NCI-H187 (cell line): ENCODE results near the gene CACNA1B.
"Not testable (repeated sequence)": the region's sequence is repeated elsewhere in the genome, so short reads cannot be mapped to it uniquely, and the experiment has no call there.

Source experiments
- DNase-seq, 2 experiments: peaks; one replicate each; lab custom pipeline; 2025; lab: John Stamatoyannopoulos, UW

CACNA1B gene

GRCh38 chr9:138117101-138117750 is 239.6 kb downstream of the CACNA1B start:
- DNase-seq = no peak

GRCh38 chr9:138117836-138118235 is 240.3 kb downstream of the CACNA1B start:
- DNase-seq = no peak

DNA sequence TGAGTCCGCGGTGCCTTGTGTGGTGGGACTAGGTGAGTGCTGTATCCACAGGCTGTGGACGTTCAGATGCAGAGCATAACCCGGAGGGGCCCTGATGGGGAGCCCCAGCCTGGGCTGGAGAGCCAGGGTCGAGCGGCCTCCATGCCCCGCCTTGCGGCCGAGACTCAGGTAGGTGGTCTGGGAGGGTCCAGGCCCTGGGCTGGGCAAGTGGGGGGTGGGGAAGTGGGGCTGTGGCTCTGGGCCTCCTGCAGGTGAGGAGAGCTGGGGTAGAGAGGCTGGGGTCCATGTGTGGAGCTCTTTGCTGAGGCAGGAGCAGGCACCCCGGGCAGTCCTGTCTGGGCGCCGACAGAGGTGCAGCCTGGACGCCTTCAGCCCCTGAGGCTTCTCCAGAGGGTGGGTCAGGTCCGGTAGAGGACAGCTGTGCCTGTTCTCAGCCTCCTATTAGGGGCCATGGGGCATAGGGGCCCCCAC is 241.1 kb downstream of the CACNA1B start:
- no peak for DNase-seq

DNA sequence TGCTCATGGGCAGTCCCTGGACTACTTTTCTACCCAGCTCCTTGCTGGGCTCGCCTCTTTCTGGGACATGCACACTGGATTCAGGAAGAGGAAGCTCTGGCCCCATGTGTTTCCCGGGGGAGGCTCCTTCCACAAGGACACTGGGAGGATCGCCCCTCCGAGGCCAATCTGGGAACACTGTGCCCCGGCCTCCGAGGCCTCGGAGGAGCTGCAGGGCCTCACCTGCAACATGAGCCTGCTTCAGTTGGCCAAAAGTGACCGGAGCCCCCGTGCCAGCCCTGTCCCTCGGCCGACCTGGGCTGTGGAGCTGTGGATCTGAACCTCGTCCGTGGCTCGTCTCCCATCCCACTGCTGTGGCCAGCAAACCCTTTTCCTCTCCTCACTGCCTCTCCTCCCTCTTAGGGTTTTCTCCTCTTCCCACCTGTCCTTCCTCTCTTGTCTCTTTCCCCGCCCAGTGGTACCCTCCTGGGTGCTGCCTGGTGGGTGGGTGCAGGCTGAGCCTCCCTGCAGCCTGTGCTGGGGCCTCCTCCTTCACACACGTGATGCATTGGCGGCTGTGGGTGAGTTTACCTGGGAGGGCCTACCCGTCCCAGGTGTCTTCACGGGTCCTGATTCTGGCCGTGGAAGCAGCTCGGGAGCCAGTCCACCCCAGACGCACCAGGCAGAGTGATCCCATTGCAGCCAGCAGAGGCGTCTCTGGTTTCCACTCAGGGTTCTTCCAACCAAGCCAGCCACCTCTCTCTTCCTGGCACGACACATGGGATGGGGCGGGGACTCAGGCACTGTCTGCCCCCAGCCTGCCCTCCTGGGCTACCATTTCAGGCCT is 241.8 kb downstream of the CACNA1B start:
- DNase-seq = no peak

- DNase-seq = no peak
These were observed 242.5 kb downstream of the CACNA1B start for GRCh38 chr9:138120072-138120471.

GRCh38 chr9:138120511-138121437 is 243.2 kb downstream of the CACNA1B start:
- DNase-seq = no peak

GRCh38 chr9:138121438-138122050 is 244.0 kb downstream of the CACNA1B start:
- DNase-seq = no peak

- no peak for DNase-seq
These were observed 244.6 kb downstream of the CACNA1B start for GRCh38 chr9:138122201-138122600.

DNA sequence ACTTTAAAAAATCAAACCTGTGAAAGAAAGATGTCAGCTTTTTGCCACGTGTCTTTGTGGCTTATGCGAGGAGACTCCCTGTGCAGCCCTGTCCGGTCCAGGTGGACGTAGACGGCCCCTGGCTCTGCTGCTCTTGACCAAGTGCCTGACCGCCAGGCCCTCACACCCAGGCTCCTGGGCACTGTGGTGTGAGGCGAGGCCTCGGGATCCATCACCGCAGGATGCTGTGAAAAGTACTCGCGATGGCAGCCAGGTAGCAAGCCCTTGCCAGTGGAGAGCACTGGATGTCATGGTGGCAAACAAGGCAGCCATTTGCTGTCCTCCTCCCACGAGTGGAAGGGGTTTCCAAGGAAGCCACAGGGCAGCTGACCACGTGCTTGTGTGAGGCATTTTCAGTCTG is 245.1 kb downstream of the CACNA1B start:
- DNase-seq = no peak

DNA sequence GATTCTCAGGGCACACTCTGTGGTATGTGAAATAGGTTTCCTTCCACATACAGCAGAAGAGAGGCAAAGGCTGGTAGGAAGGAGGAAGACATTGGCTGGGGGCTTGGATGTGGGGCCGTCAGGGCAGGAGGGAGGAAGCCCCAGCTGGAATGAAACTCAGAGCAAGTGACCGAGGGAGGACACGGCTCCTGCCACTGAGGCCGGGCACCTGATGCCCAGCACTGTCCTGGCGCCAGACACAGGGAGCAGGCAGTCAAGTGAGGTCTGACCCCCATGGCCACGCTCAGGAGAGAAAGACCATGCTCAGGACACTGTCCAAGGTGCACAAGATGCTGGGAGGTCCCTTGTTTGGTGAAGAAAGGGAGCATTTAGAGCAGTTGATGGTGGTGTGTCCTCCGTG is 245.5 kb downstream of the CACNA1B start:
- DNase-seq = no peak

DNA sequence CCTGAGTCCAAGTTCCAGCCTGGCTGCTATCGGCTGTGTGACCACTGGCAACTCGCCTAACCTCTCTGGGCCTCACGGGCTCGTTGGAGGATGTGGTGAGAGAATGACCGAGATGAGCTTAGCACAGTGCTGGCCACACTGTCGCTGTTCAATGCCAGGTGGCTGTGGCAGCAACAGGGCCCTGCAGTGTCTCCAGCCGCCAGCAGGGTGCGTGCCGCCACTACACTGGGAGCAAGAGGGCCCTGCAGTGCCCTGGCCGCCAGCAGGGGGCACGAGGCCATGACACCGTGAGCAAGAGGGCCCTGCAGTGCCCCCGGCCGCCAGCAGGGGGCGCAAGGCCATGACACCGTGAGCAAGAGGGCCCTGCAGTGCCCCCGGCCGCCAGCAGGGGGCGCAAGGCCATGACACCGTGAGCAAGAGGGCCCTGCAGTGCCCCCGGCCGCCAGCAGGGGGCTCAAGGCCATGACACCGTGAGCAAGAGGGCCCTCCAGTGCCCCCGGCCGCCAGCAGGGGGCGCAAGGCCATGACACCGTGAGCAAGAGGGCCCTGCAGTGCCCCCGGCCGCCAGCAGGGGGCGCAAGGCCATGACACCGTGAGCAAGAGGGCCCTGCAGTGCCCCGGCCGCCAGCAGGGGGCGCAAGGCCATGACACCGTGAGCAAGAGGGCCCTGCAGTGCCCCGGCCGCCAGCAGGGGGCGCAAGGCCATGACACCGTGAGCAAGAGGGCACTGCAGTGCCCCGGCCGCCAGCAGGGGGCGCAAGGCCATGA is 248.7 kb downstream of the CACNA1B start:
- DNase-seq = not testable (repeated sequence)

DNA sequence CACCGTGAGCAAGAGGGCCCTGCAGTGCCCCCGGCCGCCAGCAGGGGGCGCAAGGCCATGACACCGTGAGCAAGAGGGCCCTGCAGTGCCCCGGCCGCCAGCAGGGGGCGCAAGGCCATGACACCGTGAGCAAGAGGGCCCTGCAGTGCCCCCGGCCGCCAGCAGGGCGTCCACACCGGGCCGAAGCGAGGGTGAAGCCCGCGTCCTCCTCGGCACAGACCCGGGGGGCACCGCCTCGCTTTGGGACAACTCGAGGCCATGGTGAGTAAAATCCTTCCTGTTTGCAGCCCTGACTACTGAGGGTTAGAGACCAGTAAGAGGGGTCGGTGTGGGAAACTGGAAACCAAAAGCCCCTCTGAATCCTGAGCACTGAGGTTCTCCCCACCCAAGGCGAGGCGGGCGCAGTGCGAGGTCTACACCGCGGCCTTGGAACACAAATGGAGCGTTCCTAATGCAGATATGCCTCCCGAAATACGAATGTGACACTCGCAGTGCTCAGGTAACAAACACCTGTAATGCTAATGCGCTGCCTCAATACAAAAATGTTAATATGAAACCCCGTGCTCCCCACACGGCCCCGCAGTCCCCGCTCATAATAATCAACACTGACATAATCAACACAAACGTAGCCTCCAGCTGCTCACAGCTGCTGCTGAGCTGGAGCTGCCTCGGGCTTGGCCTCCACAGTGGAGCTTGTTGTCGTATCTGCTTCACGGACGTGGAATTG is 249.4 kb downstream of the CACNA1B start:
- not testable (repeated sequence) for DNase-seq

DNA sequence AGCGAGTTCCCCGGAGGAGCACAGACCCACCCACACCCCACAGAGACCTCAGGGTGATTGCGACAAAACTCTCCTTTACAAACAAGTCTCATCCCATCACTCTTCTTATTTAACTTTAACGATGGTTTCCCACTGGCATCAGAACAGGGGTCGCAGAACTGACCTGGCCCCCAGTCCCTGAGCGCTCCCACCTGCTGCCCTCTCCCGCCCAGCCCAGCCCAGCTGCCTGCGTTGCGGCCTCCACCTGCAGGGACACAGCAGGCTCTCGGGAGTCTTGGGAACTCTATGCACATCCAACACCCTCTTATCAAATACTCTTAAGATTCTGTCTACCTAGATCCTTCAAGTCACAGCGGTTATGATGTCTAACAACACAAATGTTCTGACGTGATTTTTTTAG is 250.4 kb downstream of the CACNA1B start:
- not testable (repeated sequence) for DNase-seq

GRCh38 chr9:138129318-138129717 is 251.7 kb downstream of the CACNA1B start:
- DNase-seq = not testable (repeated sequence)

DNA sequence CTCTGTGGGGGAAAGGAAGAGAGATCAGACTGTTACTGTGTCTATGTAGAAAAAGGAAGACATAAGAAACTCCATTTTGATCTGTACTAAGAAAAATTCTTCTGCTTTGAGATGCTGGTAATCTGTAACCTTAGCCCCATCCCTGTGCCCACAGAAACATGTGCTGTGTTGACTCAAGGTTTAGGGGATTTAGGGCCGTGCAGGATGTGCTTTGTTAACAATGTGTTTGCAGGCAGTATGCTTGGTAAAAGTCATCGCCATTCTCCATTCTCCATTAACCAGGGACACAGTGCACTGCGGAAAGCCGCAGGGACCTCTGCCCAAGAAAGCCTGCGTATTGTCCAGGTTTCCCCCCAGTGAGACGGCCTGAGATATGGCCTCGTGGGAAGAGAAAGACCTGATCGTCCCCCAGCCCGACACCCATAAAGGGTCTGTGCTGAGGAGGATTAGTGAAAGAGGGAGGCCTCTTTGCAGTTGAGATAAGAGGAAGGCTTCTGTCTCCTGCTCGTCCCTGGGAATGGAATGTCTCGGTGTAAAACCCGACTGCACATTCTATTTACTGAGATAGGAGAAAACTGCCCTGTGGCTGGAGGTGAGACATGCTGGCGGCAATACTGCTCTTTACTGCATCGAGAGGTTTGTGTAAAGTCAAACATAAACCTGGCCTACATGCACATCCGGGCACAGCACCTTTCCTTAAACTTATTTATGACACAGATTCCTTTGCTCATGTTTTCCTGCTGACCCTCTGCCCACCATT is 255.5 kb downstream of the CACNA1B start:
- not testable (repeated sequence) for DNase-seq

- DNase-seq = not testable (repeated sequence)
These were observed 257.0 kb downstream of the CACNA1B start for GRCh38 chr9:138134581-138134980.

DNA sequence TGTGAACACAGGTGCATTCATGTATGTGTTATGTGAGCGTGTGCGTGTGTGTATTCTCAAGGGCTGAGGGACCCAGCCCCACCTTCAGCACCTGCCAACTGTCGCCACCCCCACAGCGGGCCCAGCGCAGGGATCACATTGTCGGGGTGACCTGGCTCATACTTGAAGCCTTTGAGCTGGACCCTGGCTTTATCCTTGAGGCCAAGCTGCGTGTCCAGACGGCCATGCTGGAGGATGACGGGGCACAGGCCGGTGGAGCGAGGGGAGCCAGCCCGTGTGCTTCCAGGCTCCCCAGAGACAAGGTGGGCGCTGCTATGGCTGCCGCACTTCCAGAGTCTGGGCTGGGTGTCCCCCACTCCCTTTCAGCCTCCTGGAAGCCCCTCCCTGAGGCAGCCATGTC is 261.5 kb downstream of the CACNA1B start:
- not testable (repeated sequence) for DNase-seq

GRCh38 chr9:138140980-138141379 is 263.4 kb downstream of the CACNA1B start:
- not testable (repeated sequence) for DNase-seq

DNA sequence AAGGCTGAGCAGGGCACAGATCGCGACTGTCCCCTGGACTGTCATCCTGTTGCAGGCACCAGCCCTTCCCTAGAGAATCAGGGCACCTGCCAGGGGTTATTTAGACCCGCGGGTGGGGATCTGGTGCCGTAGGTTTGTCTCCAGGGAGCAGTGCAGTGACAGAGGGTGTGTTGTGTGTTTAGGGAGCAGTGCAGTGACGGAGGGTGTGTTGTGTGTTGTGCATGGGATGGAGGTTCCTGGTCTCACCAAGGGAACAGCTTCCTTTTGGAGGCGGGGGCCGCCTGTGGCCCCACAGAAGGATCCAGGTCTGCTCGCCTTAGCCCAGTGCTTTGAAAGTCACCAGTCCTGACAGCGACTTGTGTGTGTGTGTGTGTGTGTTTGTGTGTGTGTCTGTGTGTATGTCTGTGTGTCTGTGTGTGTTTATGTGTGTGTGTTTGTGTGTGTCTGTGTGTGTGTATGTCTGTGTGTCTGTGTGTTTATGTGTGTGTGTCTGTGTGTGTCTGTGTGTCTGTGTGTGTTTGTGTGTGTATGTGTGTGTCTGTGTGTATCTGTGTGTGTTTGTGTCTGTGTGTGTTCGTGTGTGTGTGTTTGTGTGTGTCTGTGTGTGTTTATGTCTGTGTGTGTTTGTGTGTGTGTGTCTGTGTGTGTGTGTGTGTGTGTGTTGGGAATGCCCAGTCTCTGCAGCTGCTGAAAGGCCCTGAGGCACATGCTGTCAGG is 265.1 kb downstream of the CACNA1B start:
- not testable (repeated sequence) for DNase-seq
